Kidney (tissue), 14 donors: ENCODE results near the gene MRPL16. TPM values are rescaled to one million over a fixed set of nuclear protein-coding genes. Genes with fewer than 3 reads are reported as not detected.

Experiments used
- DNase-seq, 5 donors: peaks; one replicate each; pipeline ENCODE4 v3.0.0-alpha.2; 2013 to 2020
- FAIRE-seq: peaks from 2 replicates; lab custom pipeline; 2012; peaks lifted over from hg19 to GRCh38; lab: Jason Lieb, UNC
- H3K27ac ChIP-seq, 2 donors: one replicate each; pipeline ENCODE4 v1.7.0; 2013; ENCODE audit warnings: low read depth in 2 of 2, low read length in 2 of 2, inconsistent platforms in 1 of 2
- H3K27me3 ChIP-seq: one replicate; pipeline ENCODE4 v1.7.1; 2013; ENCODE audit warnings: low read length, inconsistent platforms; ENCODE audit not compliant: control insufficient read depth, insufficient read depth
- H3K36me3 ChIP-seq, 3 donors: one replicate each; pipeline versions ENCODE4 v1.7.0 to v1.7.1; 2013; ENCODE audit warnings: low read length in 3 of 3, control low read depth in 1 of 3, inconsistent platforms in 1 of 3; ENCODE audit not compliant: insufficient read depth in 3 of 3, control insufficient read depth in 2 of 3
- H3K4me1 ChIP-seq, 3 donors: one replicate each; pipeline versions ENCODE4 v1.7.0 to v1.7.1; 2013; ENCODE audit warnings: low read length in 3 of 3, inconsistent platforms in 1 of 3, low read depth in 1 of 3; ENCODE audit not compliant: control insufficient read depth in 2 of 3, insufficient read depth in 2 of 3
- H3K4me3 ChIP-seq, 3 donors: one replicate each; pipeline versions ENCODE4 v1.7.0 to v1.8.1; 2013; ENCODE audit warnings: low read length in 3 of 3, control low read depth in 1 of 3, inconsistent platforms in 1 of 3
- H3K9ac ChIP-seq, 3 donors: one replicate each; pipeline versions ENCODE4 v1.7.0 to v1.7.1; 2013; ENCODE audit warnings: low read length in 3 of 3, control low read depth in 1 of 3, inconsistent platforms in 1 of 3
- H3K9me3 ChIP-seq, 3 donors: one replicate each; pipeline versions ENCODE4 v1.7.0 to v1.7.1; 2013; ENCODE audit warnings: low read length in 3 of 3, control low read depth in 1 of 3, inconsistent platforms in 1 of 3; ENCODE audit not compliant: control insufficient read depth in 2 of 3, insufficient read depth in 1 of 3
- CTCF ChIP-seq: IDR thresholded peaks from 3 replicates; pipeline ENCODE4 v1.5.1; 2012; ENCODE audit warnings: mild to moderate bottlenecking, moderate library complexity, borderline replicate concordance; ENCODE audit not compliant: insufficient read depth; ENCODE audit errors: extremely low read depth
- intact Hi-C: fragments of 100-400 bp; cut with DNase I; formaldehyde crosslinking; loops from one replicate; pipeline ENCODE4 v1.11.1; 2022
- polyA plus RNA-seq: library from polyadenylated mRNA; stranded (reverse); fragments of 350-450 nt; fragmentation: Illumina TruSeq; extraction: RNeasy Lipid Tissue Mini Kit (QIAGEN cat#74804); gene quantifications from one replicate; pipeline ENCODE4 v1.2.3, GENCODE V29; 2014; ENCODE audit warnings: low read depth, low replicate concordance; ENCODE audit not compliant: insufficient read depth
- total RNA-seq: library from RNA; stranded (reverse); fragmentation: NEBNext Ultra II Directional; extraction: Animal tissue kit (Norgen Biotek cat#: 25700); gene quantifications from one replicate; pipeline ENCODE4 v1.2.1, GENCODE V29; 2021
- donor health status: control.
- donor health status: control.
- donor health status: control.
- donor health status: control.
- donor health status: control.
- donor health status: DM: yes; HTN: yes; CAD: no.
- donor health status: Normal renal cell carcinoma (clear cell type).

The MRPL16 gene
- total and polyA plus RNA-seq, 2 donors from 2014 or later, result 38.0 to 109 TPM

GRCh38 chr11:59765068-59765735, 45.4 kb downstream of the MRPL16 start:
- H3K4me1 ChIP-seq, result peaks cover 0 to 32% (median 19%) of the 10 kb centered on the region in 3 donors
- H3K27me3 ChIP-seq, result no peaks in the 10 kb centered on the region
- H3K9ac ChIP-seq, result no peak overlapping the region
- no peak overlapping the region for H3K27ac ChIP-seq
- DNase-seq (no peak), FAIRE-seq (no peak)
- intact Hi-C loops, result no loop called here
- no peak overlapping the region for H3K4me3 ChIP-seq
- peaks cover 0 to 2% (median 0%) of the 10 kb centered on the region in 3 donors for H3K36me3 ChIP-seq
- no peaks in the 10 kb centered on the region for H3K9me3 ChIP-seq
- TF ChIP-seq CTCF, result no peak

GRCh38 chr11:59761993-59762392, 48.6 kb downstream of the MRPL16 start:
- Histone ChIP-seq H3K36me3 (peaks cover 0 to 2% (median 0%) of the 10 kb centered on the region in 3 donors), H3K9ac (no peak overlapping the region), H3K4me1 (peaks cover 0 to 28% (median 17%) of the 10 kb centered on the region in 3 donors), H3K9me3 (no peaks in the 10 kb centered on the region), H3K27ac (no peak overlapping the region), H3K4me3 (no peak overlapping the region), H3K27me3 (no peaks in the 10 kb centered on the region)
- intact Hi-C loops, result no loop called here
- no peak for TF ChIP-seq CTCF
- DNase-seq, result no peak
- FAIRE-seq, result no peak

GRCh38 chr11:59760771-59761170, 49.8 kb downstream of the MRPL16 start:
- Histone ChIP-seq H3K36me3 (peaks cover 0 to 2% (median 0%) of the 10 kb centered on the region in 3 donors), H3K9ac (no peak overlapping the region), H3K9me3 (no peaks in the 10 kb centered on the region), H3K27me3 (no peaks in the 10 kb centered on the region), H3K4me3 (peak overlapping the region in 1 of 3 donors; percentile 32), H3K27ac (peak overlapping the region in 1 of 2 donors; percentile 23), H3K4me1 (peaks cover 0 to 29% (median 20%) of the 10 kb centered on the region in 3 donors)
- DNase-seq, result peak in 1 of 5 donors; percentile 16
- TF ChIP-seq CTCF, result no peak
- intact Hi-C loops, result no loop called here
- FAIRE-seq, result no peak

GRCh38 chr11:59759900-59760299, 50.7 kb downstream of the MRPL16 start:
- H3K4me1 ChIP-seq, result peaks cover 0 to 25% (median 15%) of the 10 kb centered on the region in 3 donors
- H3K36me3 ChIP-seq, result peaks cover 0 to 2% (median 0%) of the 10 kb centered on the region in 3 donors
- no peak for TF ChIP-seq CTCF
- DNase-seq (no peak), FAIRE-seq (no peak)
- H3K9me3 ChIP-seq, result no peaks in the 10 kb centered on the region
- H3K27me3 ChIP-seq, result no peaks in the 10 kb centered on the region
- H3K9ac ChIP-seq, result no peak overlapping the region
- H3K27ac ChIP-seq, result no peak overlapping the region
- intact Hi-C loops, result no loop called here
- peak overlapping the region in 2 of 3 donors; percentile 7 to 31 for H3K4me3 ChIP-seq
